DND-41 (cell line): ENCODE measurements around the gene GGT1.
"Not testable (repeated sequence)": the region's sequence is repeated elsewhere in the genome, so short reads cannot be mapped to it uniquely, and the experiment has no call there.

ENCODE experiments used
- ATAC-seq: fragments of 200-7000 bp; cut with Tn5 transposase; 3 replicates; pipeline ENCODE4 v1.9.1; 2021; ENCODE audit warnings: low read depth; ENCODE audit not compliant: insufficient read depth
- DNase-seq: peaks from one replicate; pipeline ENCODE4 v3.0.0-alpha.2; 2020
- H2AFZ ChIP-seq: 2 replicates; pipeline ENCODE4 v1.6.0; 2012; ENCODE audit warnings: low read depth, low read length
- H3K27ac ChIP-seq: 2 replicates; pipeline ENCODE4 v1.5.1; 2012; ENCODE audit warnings: low read length, inconsistent platforms
- H3K27me3 ChIP-seq: fragments of 200-600 bp; sonication (generic); 2 replicates; pipeline ENCODE4 v1.6.0; 2012; ENCODE audit warnings: low read length, mild to moderate bottlenecking, inconsistent platforms; ENCODE audit not compliant: insufficient read depth, poor library complexity
- H3K36me3 ChIP-seq: 2 replicates; pipeline ENCODE4 v1.5.1; 2012; ENCODE audit warnings: low read length, inconsistent platforms; ENCODE audit not compliant: insufficient read depth
- H3K4me1 ChIP-seq: 2 replicates; pipeline ENCODE4 v1.5.1; 2012; ENCODE audit warnings: mild to moderate bottlenecking, low read length; ENCODE audit not compliant: insufficient read depth
- H3K4me2 ChIP-seq: 2 replicates; pipeline ENCODE4 v1.6.0; 2012; ENCODE audit warnings: mild to moderate bottlenecking, moderate library complexity, low read length, inconsistent platforms; ENCODE audit not compliant: insufficient read depth
- H3K4me3 ChIP-seq, 2 experiments: fragments of 200-600 bp in 1 of 2; shearing (Covaris generic) in 1 of 2; 2 replicates each; pipeline ENCODE4 v1.5.1; 2012 to 2016; ENCODE audit warnings: inconsistent platforms in 2 of 2, low read length in 2 of 2, mild to moderate bottlenecking in 2 of 2, low read depth in 1 of 2, moderate library complexity in 1 of 2
- H3K79me2 ChIP-seq: 2 replicates; pipeline ENCODE4 v1.6.0; 2012; ENCODE audit warnings: low read length, inconsistent platforms; ENCODE audit not compliant: insufficient read depth
- H3K9ac ChIP-seq: 2 replicates; pipeline ENCODE4 v1.6.0; 2012; ENCODE audit warnings: low read depth, mild to moderate bottlenecking, inconsistent platforms, low read length, moderate library complexity
- H3K9me3 ChIP-seq: 2 replicates; pipeline ENCODE4 v1.5.1; 2012; ENCODE audit warnings: low read length, moderate library complexity, mild to moderate bottlenecking, inconsistent platforms; ENCODE audit not compliant: insufficient read depth, severe bottlenecking
- H4K20me1 ChIP-seq: 2 replicates; pipeline ENCODE4 v1.6.0; 2012; ENCODE audit warnings: low read length; ENCODE audit not compliant: insufficient read depth
- CTCF ChIP-seq: IDR thresholded peaks from 2 replicates; pipeline ENCODE4 v1.5.1; 2012; ENCODE audit warnings: borderline replicate concordance, low read length, moderate library complexity, mild to moderate bottlenecking; ENCODE audit not compliant: poor library complexity, severe bottlenecking; ENCODE audit errors: extremely low read depth

GGT1 gene

GRCh38 chr22:24622596-24622995 lies 19.6 kb downstream of the GGT1 start:
- H3K79me2 ChIP-seq, H2AFZ ChIP-seq, H4K20me1 ChIP-seq, H3K9me3 ChIP-seq, H3K36me3 ChIP-seq, H3K27me3 ChIP-seq, H3K4me3 ChIP-seq: not testable (repeated sequence)
- DNase-seq (peak; percentile 91), ATAC-seq (peak; percentile 92)
- H3K4me1 ChIP-seq: peaks cover 21% of the 10 kb centered on the region
- peak overlapping the region; percentile 84 for H3K27ac ChIP-seq
- H3K9ac ChIP-seq: peak overlapping the region; percentile 35; the same call in 1 of the 2 replicates
- H3K4me2 ChIP-seq: peak overlapping the region; percentile 40

- not testable (repeated sequence) for ATAC-seq, H3K9ac ChIP-seq, DNase-seq
These were observed 24.9 kb downstream of the GGT1 start for GRCh38 chr22:24627911-24628310.

DNA sequence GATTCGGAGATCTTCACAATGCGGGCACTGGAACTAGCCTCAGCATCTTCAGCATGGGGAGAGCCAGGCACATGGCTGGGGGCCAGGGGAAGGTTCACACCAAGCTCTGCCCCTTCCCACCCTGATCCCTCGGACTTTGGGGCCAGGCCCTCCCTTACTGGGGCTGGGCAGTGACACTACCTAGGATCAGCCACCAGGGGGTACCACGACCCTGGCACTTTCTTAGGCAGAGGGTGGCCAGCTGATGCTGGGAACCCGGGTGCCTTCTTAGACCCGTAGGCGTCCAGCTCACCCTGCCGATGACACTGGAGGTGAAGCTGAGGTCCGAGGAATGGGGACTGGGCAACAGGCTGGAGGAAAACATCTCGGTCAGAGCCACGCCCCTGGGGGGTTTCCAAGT lies 26.1 kb downstream of the GGT1 start:
- not testable (repeated sequence) for H3K4me1 ChIP-seq, H3K27ac ChIP-seq, H3K36me3 ChIP-seq, H3K9me3 ChIP-seq, H3K9ac ChIP-seq, H3K4me3 ChIP-seq, H3K79me2 ChIP-seq, H3K27me3 ChIP-seq, ATAC-seq, H4K20me1 ChIP-seq, H3K4me2 ChIP-seq, H2AFZ ChIP-seq
- DNase-seq: peak; percentile 30
- peak; percentile 48 for TF ChIP-seq CTCF

More at GRCh38 chr22:24627911-24628310, 24.9 kb downstream of the GGT1 start:
- H3K4me1 ChIP-seq, H3K27me3 ChIP-seq, H3K4me3 ChIP-seq, H2AFZ ChIP-seq, H3K36me3 ChIP-seq, H3K4me2 ChIP-seq, H3K79me2 ChIP-seq, H3K9me3 ChIP-seq, H3K27ac ChIP-seq, H4K20me1 ChIP-seq: not testable (repeated sequence)

DNA sequence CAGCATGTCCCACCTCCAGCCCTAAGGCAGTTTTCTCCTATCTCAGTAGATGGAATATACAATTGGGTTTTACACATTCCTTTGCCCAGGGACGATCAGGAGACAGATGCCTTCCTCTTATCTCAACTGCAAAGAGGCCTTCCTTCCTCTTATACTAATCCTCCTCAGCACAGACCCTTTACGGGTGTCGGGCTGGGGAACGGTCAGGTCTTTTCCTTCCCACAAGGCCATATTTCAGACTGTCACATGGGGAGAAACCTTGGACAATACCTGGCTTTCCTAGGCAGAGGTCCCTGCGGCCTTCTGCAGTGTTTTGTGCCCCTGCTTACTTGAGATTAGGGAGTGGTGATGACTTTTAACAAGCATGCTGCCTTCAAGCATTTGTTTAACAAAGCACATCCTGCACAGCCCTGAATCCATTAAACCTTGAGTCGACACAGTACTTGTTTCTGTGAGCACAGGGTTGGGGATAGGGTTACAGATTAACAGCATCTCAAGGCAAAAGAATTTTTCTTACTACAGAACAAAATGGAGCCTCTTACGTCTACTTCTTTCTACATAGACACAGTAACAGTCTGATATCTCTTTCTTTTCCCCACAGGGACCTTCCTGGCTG lies 27.9 kb downstream of the GGT1 start:
- H2AFZ ChIP-seq, H4K20me1 ChIP-seq, H3K9me3 ChIP-seq, H3K36me3 ChIP-seq, DNase-seq, H3K27me3 ChIP-seq, H3K4me3 ChIP-seq, ATAC-seq, H3K4me2 ChIP-seq, H3K9ac ChIP-seq, H3K27ac ChIP-seq, H3K79me2 ChIP-seq: not testable (repeated sequence)
- peaks cover 23% of the 10 kb centered on the region for H3K4me1 ChIP-seq

GRCh38 chr22:24631430-24632122 lies 28.6 kb downstream of the GGT1 start:
- H3K27me3 ChIP-seq, H2AFZ ChIP-seq, DNase-seq, H4K20me1 ChIP-seq, ATAC-seq, H3K4me3 ChIP-seq, H3K36me3 ChIP-seq, H3K27ac ChIP-seq, H3K9me3 ChIP-seq, H3K4me2 ChIP-seq, H3K9ac ChIP-seq, H3K79me2 ChIP-seq: not testable (repeated sequence)
- peaks cover 25% of the 10 kb centered on the region for H3K4me1 ChIP-seq

DNA sequence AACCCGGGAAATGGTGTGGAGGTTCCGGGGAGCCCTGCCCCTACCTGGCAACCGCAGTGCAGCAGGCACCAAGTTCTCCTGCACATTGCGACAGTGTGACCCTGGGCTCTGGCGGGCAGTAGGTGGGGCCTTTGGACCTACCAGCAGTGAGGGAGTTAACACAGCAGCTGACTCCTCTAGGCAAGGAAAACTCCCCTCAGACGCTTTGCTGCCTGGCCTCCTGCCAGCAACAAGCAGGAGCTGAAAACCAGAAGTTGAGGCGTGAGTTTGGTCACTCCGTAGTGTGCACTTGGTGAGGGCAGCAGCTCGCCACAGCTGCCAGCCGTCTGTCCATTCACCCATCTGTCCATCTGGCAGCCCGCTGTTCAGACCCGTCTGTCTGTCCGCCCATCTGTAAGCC lies 29.6 kb downstream of the GGT1 start:
- H3K4me3 ChIP-seq: not testable (repeated sequence)

GRCh38 chr22:24633231-24634023 lies 30.4 kb downstream of the GGT1 start:
- H3K4me1 ChIP-seq: peaks cover 25% of the 10 kb centered on the region
- not testable (repeated sequence) for H3K4me2 ChIP-seq, H3K9ac ChIP-seq, DNase-seq, H3K4me3 ChIP-seq, ATAC-seq, H4K20me1 ChIP-seq, H3K36me3 ChIP-seq, H2AFZ ChIP-seq, H3K79me2 ChIP-seq, H3K27me3 ChIP-seq, H3K9me3 ChIP-seq
- H3K27ac ChIP-seq: peak overlapping the region; percentile 59; the same call in 1 of the 2 replicates

More for the DNA sequence above, 29.6 kb downstream of the GGT1 start:
- not testable (repeated sequence) for H3K27me3 ChIP-seq, H3K9me3 ChIP-seq, DNase-seq, ATAC-seq, H3K79me2 ChIP-seq, H3K9ac ChIP-seq, H2AFZ ChIP-seq, H3K4me2 ChIP-seq, H3K27ac ChIP-seq, H4K20me1 ChIP-seq, H3K36me3 ChIP-seq
- H3K4me1 ChIP-seq: peaks cover 25% of the 10 kb centered on the region
